Mammary epithelial cell (primary cell): ENCODE results near the gene DNAJC17.

Experiments
- EZH2 ChIP-seq: IDR thresholded peaks from 2 replicates; pipeline ENCODE4 v1.6.1; 2012; ENCODE audit warnings: low read length, inconsistent platforms, borderline replicate concordance
- TF ChIP-seq, protein P1 (sequence below), 2 donors: IDR thresholded peaks in 1 of 2; conservative IDR thresholded peaks in 1 of 2; 2 replicates each; pipeline ENCODE4 v1.5.1; 2011 to 2012; ENCODE audit warnings: inconsistent platforms in 2 of 2, low read length in 2 of 2, mild to moderate bottlenecking in 2 of 2, control low read depth in 1 of 2, low read depth in 1 of 2; ENCODE audit not compliant: insufficient read depth in 1 of 2; ENCODE audit errors: extremely low read depth in 1 of 2

DNA sequence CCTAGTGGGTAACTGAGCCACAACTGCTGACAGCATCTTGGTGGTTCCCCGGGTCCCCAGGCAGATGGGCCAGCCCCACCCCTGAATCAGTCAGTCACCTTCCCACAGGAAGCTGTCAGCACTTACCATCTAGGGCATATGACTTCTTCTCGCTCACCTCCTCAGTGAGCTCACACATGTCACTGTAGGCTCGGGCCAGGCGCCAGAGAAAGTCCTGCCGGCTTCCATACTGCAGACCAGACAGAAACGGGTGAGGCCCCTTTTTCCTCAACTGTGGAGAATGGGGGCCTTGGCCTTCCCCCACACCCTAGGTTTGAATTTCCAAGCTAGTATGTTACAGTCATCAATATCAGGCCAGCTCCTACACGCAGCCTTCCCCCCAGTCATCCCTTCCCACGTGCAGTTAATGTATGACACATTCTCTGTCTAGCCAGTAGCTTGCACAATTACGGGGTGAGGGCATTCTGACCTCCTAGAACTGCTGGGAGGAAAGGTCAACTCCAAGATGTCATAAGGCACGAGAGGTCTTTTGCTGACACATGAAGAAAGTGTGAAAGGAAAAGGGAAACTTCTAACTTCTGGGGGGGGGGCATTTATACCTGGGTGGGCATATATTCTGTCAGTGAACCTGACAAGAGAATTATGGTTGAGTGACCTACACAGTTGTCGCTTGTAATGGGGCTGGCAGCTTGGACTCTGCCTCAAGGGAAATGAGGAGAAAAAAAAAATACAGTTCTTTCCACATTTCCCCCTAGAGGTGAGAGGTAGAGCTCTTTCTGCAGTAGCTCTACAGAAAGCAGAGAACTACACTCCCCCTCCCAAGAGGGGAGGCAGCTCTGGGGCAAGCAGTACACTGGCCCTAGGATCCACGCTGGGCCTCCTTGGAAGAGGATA lies 63.1 kb downstream of the DNAJC17 start:
- TF ChIP-seq, protein P1, sequence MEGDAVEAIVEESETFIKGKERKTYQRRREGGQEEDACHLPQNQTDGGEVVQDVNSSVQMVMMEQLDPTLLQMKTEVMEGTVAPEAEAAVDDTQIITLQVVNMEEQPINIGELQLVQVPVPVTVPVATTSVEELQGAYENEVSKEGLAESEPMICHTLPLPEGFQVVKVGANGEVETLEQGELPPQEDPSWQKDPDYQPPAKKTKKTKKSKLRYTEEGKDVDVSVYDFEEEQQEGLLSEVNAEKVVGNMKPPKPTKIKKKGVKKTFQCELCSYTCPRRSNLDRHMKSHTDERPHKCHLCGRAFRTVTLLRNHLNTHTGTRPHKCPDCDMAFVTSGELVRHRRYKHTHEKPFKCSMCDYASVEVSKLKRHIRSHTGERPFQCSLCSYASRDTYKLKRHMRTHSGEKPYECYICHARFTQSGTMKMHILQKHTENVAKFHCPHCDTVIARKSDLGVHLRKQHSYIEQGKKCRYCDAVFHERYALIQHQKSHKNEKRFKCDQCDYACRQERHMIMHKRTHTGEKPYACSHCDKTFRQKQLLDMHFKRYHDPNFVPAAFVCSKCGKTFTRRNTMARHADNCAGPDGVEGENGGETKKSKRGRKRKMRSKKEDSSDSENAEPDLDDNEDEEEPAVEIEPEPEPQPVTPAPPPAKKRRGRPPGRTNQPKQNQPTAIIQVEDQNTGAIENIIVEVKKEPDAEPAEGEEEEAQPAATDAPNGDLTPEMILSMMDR (conservative IDR thresholded peaks at IDR 0.05 in 1 of 2, IDR thresholded peaks at IDR 0.05 in 1 of 2; ENCODE audit: extremely low read depth in 1 of 2, insufficient read depth in 1 of 2, low read depth in 1 of 2, low read length in 2 of 2) = no peak
- TF ChIP-seq EZH2 = no peak
